ENCODE results near the gene PFDN5.

The PFDN5 gene

GRCh38 chr12:53258541-53259539 lies 36.5 kb upstream of the PFDN5 start:
- Histone ChIP-seq H3K4me2 (ENCODE audit: insufficient read depth, low read length) (no peak overlapping the region), H3K9ac (ENCODE audit: low read depth, low read length) (no peak overlapping the region), H3K27me3 (ENCODE audit: insufficient read depth, low read length, poor library complexity) (no peaks in the 10 kb centered on the region), H3K27ac (ENCODE audit: low read length) (no peak overlapping the region), H4K20me1 (ENCODE audit: insufficient read depth, low read length) (0 out of 2 replicates have a peak, but pooled peaks cover 3% of the 10 kb centered on the region), H3K4me3 (ENCODE audit: low read depth in 1 of 2, low read length in 2 of 2) (no peak overlapping the region), H3K9me3 (ENCODE audit: insufficient read depth, low read length, severe bottlenecking) (no peaks in the 10 kb centered on the region), H2AFZ (ENCODE audit: low read depth, low read length) (no peak overlapping the region), H3K4me1 (ENCODE audit: insufficient read depth, low read length) (peaks cover 4% of the 10 kb centered on the region), H3K36me3 (ENCODE audit: insufficient read depth, low read length) (peaks cover 13% of the 10 kb centered on the region), H3K79me2 (ENCODE audit: insufficient read depth, low read length) (peaks cover 4% of the 10 kb centered on the region)
- TF ChIP-seq EZH2 (IDR thresholded peaks at IDR 0.05; ENCODE audit: borderline replicate concordance, low read depth, low read length, severe bottlenecking) (no peak), CTCF (IDR thresholded peaks at IDR 0.05; ENCODE audit: borderline replicate concordance, extremely low read depth, low read length, poor library complexity, severe bottlenecking) (no peak)
- DNase-seq (no peak), ATAC-seq (ENCODE audit: insufficient read depth, low read depth) (no peak)

DNA sequence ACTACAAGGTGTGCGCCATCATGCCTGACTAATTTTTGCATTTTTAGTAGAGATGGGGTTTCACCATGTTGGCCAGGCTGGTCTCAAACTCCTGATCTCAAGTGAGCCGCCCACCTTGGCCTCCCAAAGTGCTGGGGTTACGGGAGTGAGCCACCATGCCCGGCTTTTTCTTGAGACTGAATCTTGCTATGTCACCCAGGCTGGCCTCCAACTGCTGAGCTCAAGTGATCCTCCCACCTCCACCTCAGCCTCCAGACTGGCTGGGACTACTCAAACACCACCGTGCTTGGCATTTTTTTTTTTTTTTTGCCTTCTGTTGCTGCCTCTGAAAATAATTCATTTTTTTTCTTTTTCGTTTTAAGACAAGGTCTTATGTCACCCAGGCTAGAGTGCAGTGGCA lies 35.5 kb upstream of the PFDN5 start:
- no peak overlapping the region for H3K4me3 ChIP-seq (ENCODE audit: low read depth in 1 of 2, low read length in 2 of 2)
- no peak for ATAC-seq (ENCODE audit: insufficient read depth, low read depth)
- no peak for DNase-seq
- no peak overlapping the region for H3K9ac ChIP-seq (ENCODE audit: low read depth, low read length)
- 0 out of 2 replicates have a peak, but pooled peaks cover 3% of the 10 kb centered on the region for H4K20me1 ChIP-seq (ENCODE audit: insufficient read depth, low read length)
- no peaks in the 10 kb centered on the region for H3K79me2 ChIP-seq (ENCODE audit: insufficient read depth, low read length)
- TF ChIP-seq EZH2 (IDR thresholded peaks at IDR 0.05; ENCODE audit: borderline replicate concordance, low read depth, low read length, severe bottlenecking) (no peak), CTCF (IDR thresholded peaks at IDR 0.05; ENCODE audit: borderline replicate concordance, extremely low read depth, low read length, poor library complexity, severe bottlenecking) (no peak)
- H3K36me3 ChIP-seq (ENCODE audit: insufficient read depth, low read length) = peaks cover 5% of the 10 kb centered on the region; the same call in 1 of the 2 replicates
- H3K27ac ChIP-seq (ENCODE audit: low read length) = no peak overlapping the region
- H3K4me1 ChIP-seq (ENCODE audit: insufficient read depth, low read length) = no peaks in the 10 kb centered on the region
- no peak overlapping the region for H3K4me2 ChIP-seq (ENCODE audit: insufficient read depth, low read length)
- H3K27me3 ChIP-seq (ENCODE audit: insufficient read depth, low read length, poor library complexity) = no peaks in the 10 kb centered on the region
- H3K9me3 ChIP-seq (ENCODE audit: insufficient read depth, low read length, severe bottlenecking) = no peaks in the 10 kb centered on the region
- H2AFZ ChIP-seq (ENCODE audit: low read depth, low read length) = no peak overlapping the region

DNA sequence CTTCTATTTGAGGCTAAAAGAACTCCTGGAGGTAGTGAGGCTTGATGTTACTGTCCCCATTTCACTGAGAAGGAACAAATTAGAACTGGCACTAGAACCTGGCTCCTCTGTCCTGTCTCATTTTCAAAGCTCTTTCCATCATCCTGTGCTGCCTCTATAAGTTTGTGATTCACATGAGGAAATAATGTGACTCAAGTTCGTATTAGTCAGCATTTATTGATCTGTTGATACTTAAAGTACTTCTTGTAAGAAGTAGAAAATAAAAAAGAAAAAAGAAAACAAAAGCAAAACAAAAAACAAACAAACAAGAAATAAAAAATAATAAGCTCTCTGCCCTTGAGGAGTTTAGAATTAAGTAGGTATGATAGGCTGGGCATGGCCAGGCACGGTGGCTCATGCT lies 29.6 kb upstream of the PFDN5 start:
- H3K9me3 ChIP-seq (ENCODE audit: insufficient read depth, low read length, severe bottlenecking) = no peaks in the 10 kb centered on the region
- peaks cover 13% of the 10 kb centered on the region; the same call in 1 of the 2 replicates for H4K20me1 ChIP-seq (ENCODE audit: insufficient read depth, low read length)
- DNase-seq = no peak
- H2AFZ ChIP-seq (ENCODE audit: low read depth, low read length) = no peak overlapping the region
- peaks cover 27% of the 10 kb centered on the region for H3K79me2 ChIP-seq (ENCODE audit: insufficient read depth, low read length)
- no peak overlapping the region for H3K4me3 ChIP-seq (ENCODE audit: low read depth in 1 of 2, low read length in 2 of 2)
- H3K9ac ChIP-seq (ENCODE audit: low read depth, low read length) = no peak overlapping the region
- no peaks in the 10 kb centered on the region for H3K27me3 ChIP-seq (ENCODE audit: insufficient read depth, low read length, poor library complexity)
- no peak overlapping the region for H3K27ac ChIP-seq (ENCODE audit: low read length)
- H3K4me1 ChIP-seq (ENCODE audit: insufficient read depth, low read length) = peaks cover 32% of the 10 kb centered on the region
- peaks cover 22% of the 10 kb centered on the region for H3K36me3 ChIP-seq (ENCODE audit: insufficient read depth, low read length)
- no peak overlapping the region for H3K4me2 ChIP-seq (ENCODE audit: insufficient read depth, low read length)
- ATAC-seq (ENCODE audit: insufficient read depth, low read depth) = no peak
- no peak for TF ChIP-seq CTCF (IDR thresholded peaks at IDR 0.05; ENCODE audit: borderline replicate concordance, extremely low read depth, low read length, poor library complexity, severe bottlenecking)
- no peak for TF ChIP-seq EZH2 (IDR thresholded peaks at IDR 0.05; ENCODE audit: borderline replicate concordance, low read depth, low read length, severe bottlenecking)

Measured in DND-41 (cell line).